Heart left ventricle (tissue), 16 donors: ENCODE measurements around the gene LACTBL1. TPM values are rescaled to one million over a fixed set of nuclear protein-coding genes. Genes with fewer than 3 reads are reported as not detected.
A peak's percentile ranks its signal among the peaks of the same experiment; 100 is the strongest.

Experiments used
- ATAC-seq, 4 donors: fragments of 200-7000 bp; cut with Tn5 transposase; one replicate each; pipeline ENCODE4 v1.9.1; 2020 to 2022; ENCODE audit warnings: moderate library complexity in 4 of 4, mild to moderate bottlenecking in 3 of 4, moderate number of reproducible peaks in 1 of 4
- DNase-seq, 5 donors: peaks; one replicate each; pipeline ENCODE4 v3.0.0-alpha.2; 2020
- H3K27ac ChIP-seq, 12 donors: fragments of 200-600 bp; sonication (generic) in 4 of 12; one replicate each; pipeline versions ENCODE4 v1.5.0 to v1.8.0; 2016 to 2022; ENCODE audit warnings: mild to moderate bottlenecking in 2 of 12
- H3K27me3 ChIP-seq, 9 donors: fragments of 200-600 bp; sonication (generic) in 2 of 9; one replicate each; pipeline versions ENCODE4 v1.5.1 to v1.8.0; 2016 to 2022; ENCODE audit warnings: mild to moderate bottlenecking in 3 of 9
- H3K36me3 ChIP-seq, 9 donors: fragments of 200-600 bp; sonication (generic) in 2 of 9; one replicate each; pipeline versions ENCODE4 v1.5.0 to v1.8.0; 2018 to 2022; ENCODE audit warnings: mild to moderate bottlenecking in 2 of 9
- H3K4me1 ChIP-seq, 12 donors: fragments of 200-600 bp; sonication (generic) in 4 of 12; one replicate each; pipeline versions ENCODE4 v1.5.0 to v1.8.0; 2016 to 2022; ENCODE audit warnings: mild to moderate bottlenecking in 3 of 12
- H3K4me3 ChIP-seq, 12 donors: fragments of 200-600 bp; sonication (generic) in 4 of 12; one replicate each; pipeline versions ENCODE4 v1.5.0 to v1.8.0; 2017 to 2022; ENCODE audit warnings: mild to moderate bottlenecking in 9 of 12, moderate library complexity in 4 of 12
- H3K9me3 ChIP-seq, 12 donors: fragments of 200-600 bp; sonication (generic) in 4 of 12; one replicate each; pipeline versions ENCODE4 v1.5.0 to v1.8.0; 2016 to 2022; ENCODE audit warnings: mild to moderate bottlenecking in 1 of 12
- POLR2A ChIP-seq, 2 donors: fragments of 450-650 bp; IDR thresholded peaks; one replicate each; pipeline ENCODE4 v1.6.1; 2017; ENCODE audit warnings: antibody characterized with exemption in 2 of 2, mild to moderate bottlenecking in 2 of 2, moderate library complexity in 2 of 2
- WGBS, 4 donors: extraction: QIAGEN DNeasy Blood & Tissue Kit in 2 of 4; methylation state at CpG; one replicate each; pipeline versions ENCODE4 v1.1.5 to v1.1.7; 2013 to 2018; 5-methylcytosine and 5-hydroxymethylcytosine counted together
- intact Hi-C, 10 donors: fragments of 100-400 bp; cut with DNase I; formaldehyde crosslinking; loops; one replicate each; pipeline versions ENCODE4 v1.11.1 to v1.14.2; 2022
- polyA plus RNA-seq, 2 donors: library from polyadenylated mRNA; stranded (reverse); fragments of 200-250 nt; gene quantifications; one replicate each; pipeline ENCODE4 v1.2.3, GENCODE V29; 2013
- total RNA-seq, 9 donors: library from RNA; depleted of rRNA in 2 of 9; stranded (reverse); fragments of >200 nt in 2 of 9; fragmentation: NEBNext Ultra II Directional in 3 of 9; extraction: Animal tissue kit (Norgen Biotek cat#: 25700) in 3 of 9; gene quantifications; one replicate each; pipeline versions ENCODE4 v1.1.0 to v1.2.4, GENCODE V29; 2016 to 2023
- TF ChIP-seq, protein P1 (sequence below), 12 donors: fragments of 200-600 bp; sonication (generic) in 4 of 12; IDR thresholded peaks; one replicate each; pipeline versions ENCODE4 v1.5.0 to v1.8.0; 2018 to 2022; ENCODE audit warnings: antibody characterized with exemption in 12 of 12, mild to moderate bottlenecking in 5 of 12
- donor health status: ischemic (EF 13 %, LVEDD 7.1; RV severe dilation, severe dysfunction).
- donor health status: healthy with polysubstance abuse.
- donor health status: DM: no; HTN: yes; CAD: no.
- donor health status: DM: no; HTN: no; CAD: no.
- donor health status: ischemic (EF 25% LVEDD 6.9; RV normal size, moderate dysfunction).
- donor health status: ischemic (EF 25% LVEDD 5.7; RV mildly dilated, moderate dysfunction).
- donor health status: healthy.
- donor health status: DM: yes; HTN: yes; CAD: no.
- donor health status: ischemic (EF 35%, LVEDD 5.7; RV mildly dilated, moderate dysfunction).
- donor health status: nonischemic (EF 11% LVEDD 7.7; RV severe dilation, severe dysfunction).
- donor health status: DM: yes; HTN: yes; CAD: no.
- donor health status: PGD.
- donor health status: ischemic (EF 29% LVEDD 5.4; RV normal size, mild dysfunction).
- donor health status: nonischemic (EF 23%, LVEDD 6.1; RV moderate dilation, normal function).

The LACTBL1 gene
- total and polyA plus RNA-seq, 11 donors: not detected

DNA sequence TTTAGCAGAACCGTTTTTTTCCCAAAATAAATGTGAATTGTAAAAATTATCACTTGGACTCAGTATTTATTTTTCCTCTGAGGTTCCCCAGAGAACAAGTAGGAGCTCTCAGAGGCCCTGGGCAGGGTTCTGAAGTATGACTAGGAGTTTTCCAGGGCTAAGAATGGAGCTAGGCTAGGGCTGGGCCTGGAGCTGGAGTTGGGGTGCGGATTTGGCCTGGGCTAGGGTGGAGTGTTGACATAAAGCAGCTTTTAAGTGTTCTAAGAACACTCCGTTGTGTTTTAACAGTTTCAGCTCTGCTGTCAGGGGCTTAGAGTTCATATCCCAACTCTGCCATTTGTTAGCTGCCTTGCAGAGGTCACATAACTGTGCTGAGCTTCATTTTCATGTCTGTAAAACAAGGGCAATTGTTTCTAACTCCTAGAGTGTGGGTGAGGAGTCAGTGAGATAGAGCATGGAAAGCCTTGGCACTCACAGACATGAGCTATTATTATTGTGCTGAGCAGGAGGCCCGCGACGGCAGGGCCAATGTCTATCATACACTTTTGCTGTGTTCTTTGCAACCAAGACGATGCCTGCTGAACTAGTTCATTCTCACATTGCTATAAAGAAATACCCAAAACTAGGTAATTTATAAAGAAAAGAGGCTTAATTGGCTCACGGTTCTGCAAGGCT lies 51.1 kb downstream of the LACTBL1 start:
- DNase-seq: no peak
- TF ChIP-seq, protein P1, sequence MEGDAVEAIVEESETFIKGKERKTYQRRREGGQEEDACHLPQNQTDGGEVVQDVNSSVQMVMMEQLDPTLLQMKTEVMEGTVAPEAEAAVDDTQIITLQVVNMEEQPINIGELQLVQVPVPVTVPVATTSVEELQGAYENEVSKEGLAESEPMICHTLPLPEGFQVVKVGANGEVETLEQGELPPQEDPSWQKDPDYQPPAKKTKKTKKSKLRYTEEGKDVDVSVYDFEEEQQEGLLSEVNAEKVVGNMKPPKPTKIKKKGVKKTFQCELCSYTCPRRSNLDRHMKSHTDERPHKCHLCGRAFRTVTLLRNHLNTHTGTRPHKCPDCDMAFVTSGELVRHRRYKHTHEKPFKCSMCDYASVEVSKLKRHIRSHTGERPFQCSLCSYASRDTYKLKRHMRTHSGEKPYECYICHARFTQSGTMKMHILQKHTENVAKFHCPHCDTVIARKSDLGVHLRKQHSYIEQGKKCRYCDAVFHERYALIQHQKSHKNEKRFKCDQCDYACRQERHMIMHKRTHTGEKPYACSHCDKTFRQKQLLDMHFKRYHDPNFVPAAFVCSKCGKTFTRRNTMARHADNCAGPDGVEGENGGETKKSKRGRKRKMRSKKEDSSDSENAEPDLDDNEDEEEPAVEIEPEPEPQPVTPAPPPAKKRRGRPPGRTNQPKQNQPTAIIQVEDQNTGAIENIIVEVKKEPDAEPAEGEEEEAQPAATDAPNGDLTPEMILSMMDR (IDR thresholded peaks at IDR 0.05): no peak
- no peak for TF ChIP-seq POLR2A (IDR thresholded peaks at IDR 0.05)
- 54 to 57% (median 55%) methylated on average over 8 of the region's 8 CpGs for WGBS, 4 donors
- Histone ChIP-seq H3K27me3 (peaks cover 0 to 14% (median 0%) of the 10 kb centered on the region in 9 donors), H3K27ac (peak overlapping the region in 9 of 12 donors; percentile 41 to 77 (median 68)), H3K36me3 (no peaks in the 10 kb centered on the region), H3K9me3 (no peaks in the 10 kb centered on the region), H3K4me1 (peaks cover 0 to 19% (median 0%) of the 10 kb centered on the region in 12 donors), H3K4me3 (no peak overlapping the region)
- intact Hi-C loops: loop anchor here in 4 of 10 donors (10.0 kb wide), 2 partner anchors 217 to 247 kb away; no protein-coding TSS in a partner anchor
- peak; percentile 63 to 83 (median 80) for ATAC-seq

DNA sequence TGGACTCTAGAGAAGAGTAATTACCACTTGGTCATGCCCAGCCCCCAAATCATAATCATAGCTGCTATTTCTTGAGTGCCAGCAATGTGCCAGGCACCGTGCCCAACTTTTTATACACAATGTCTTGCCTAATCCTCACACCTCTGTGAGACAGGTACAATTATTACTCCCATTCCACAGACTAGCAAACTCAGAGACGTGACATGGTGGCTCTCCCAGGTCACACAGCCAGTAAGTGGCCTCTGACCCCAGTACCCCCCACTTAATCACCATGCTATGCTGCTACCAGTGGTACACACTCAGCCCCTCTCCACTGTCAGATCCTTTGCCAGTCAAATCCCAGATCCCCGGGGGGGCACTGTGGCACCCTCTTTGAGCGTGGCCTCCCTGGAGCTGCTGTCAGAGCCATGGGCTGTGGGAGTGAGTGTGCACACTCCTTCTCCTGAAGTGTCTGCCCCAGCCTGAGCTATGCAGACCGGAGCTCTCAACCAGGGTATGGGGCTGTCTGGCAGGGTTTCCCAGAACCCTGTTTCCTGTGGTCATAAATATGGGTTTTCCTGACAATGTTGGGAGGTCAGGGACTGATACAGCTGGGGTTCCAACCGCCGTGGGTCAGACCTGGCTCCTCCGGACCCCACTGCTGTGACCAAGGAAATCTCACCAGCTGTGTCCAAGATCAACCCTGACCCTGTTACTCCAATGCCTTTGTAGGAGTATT lies 51.8 kb downstream of the LACTBL1 start:
- peak in 2 of 5 donors; percentile 42 to 45 for DNase-seq
- 56 to 67% (median 57%) methylated on average over 8 of the region's 8 CpGs for WGBS, 4 donors
- Histone ChIP-seq H3K27ac (peak overlapping the region in 9 of 12 donors; percentile 41 to 77 (median 68)), H3K27me3 (peaks cover 0 to 13% (median 0%) of the 10 kb centered on the region in 9 donors), H3K4me3 (no peak overlapping the region), H3K9me3 (no peaks in the 10 kb centered on the region), H3K36me3 (no peaks in the 10 kb centered on the region), H3K4me1 (peaks cover 0 to 19% (median 0%) of the 10 kb centered on the region in 12 donors)
- intact Hi-C loops: loop anchor here in 4 of 10 donors (10.0 kb wide), 2 partner anchors 216 to 246 kb away; no protein-coding TSS in a partner anchor
- ATAC-seq: peak; percentile 25 to 76 (median 60)
- no peak for TF ChIP-seq POLR2A (IDR thresholded peaks at IDR 0.05)
- TF ChIP-seq, protein P1 (IDR thresholded peaks at IDR 0.05): no peak

DNA sequence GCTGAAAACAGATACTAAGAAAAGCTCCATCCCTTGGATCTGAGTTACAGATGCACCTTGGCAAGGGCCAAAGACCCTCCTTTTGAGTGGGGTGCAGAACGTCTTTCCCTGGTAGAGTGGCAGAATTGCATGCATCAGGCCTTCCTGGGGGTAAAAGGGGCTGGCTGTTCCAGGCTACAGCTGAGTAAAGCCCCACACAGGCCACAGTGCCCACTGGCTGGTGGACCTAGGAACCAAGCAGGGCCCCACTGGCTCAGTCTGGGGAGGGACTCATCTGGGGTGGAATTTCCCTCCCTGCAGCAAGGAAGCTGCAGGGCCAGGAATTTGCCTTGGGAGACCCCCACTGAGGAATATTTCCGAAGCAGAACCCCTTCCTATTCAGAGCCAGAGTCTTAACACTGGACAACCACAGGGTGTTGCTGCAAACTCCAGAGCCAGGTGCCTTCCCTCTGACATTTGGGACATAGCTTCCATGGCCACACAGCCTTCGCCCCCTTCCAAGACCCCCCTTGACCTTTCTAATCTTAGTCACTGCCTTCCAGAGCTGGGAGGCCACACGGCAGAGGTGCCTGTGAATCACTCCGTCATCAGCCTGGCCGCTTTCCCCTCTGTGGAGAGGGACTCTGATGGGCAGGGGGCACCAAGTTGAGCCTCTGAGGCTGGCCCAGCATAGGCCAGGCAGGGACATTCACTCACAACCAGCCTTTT lies 52.5 kb downstream of the LACTBL1 start:
- H3K36me3 ChIP-seq: no peaks in the 10 kb centered on the region
- peak overlapping the region in 1 of 12 donors; percentile 50 for H3K27ac ChIP-seq
- TF ChIP-seq, protein P1 (IDR thresholded peaks at IDR 0.05): no peak
- no peak for TF ChIP-seq POLR2A (IDR thresholded peaks at IDR 0.05)
- no peak for ATAC-seq
- H3K4me1 ChIP-seq: peaks cover 0 to 19% (median 0%) of the 10 kb centered on the region in 12 donors
- no peak overlapping the region for H3K4me3 ChIP-seq
- peaks cover 0 to 8% (median 0%) of the 10 kb centered on the region in 9 donors for H3K27me3 ChIP-seq
- WGBS, 4 donors: 65 to 79% (median 71%) methylated on average over 6 of the region's 6 CpGs
- H3K9me3 ChIP-seq: no peaks in the 10 kb centered on the region
- no peak for DNase-seq
- intact Hi-C loops: loop anchor here in 4 of 10 donors (10.0 kb wide), 2 partner anchors 215 to 245 kb away; no protein-coding TSS in a partner anchor
